GM23338 (cell line): ENCODE data around the gene SORCS3. TPM values are rescaled to one million over a fixed set of nuclear protein-coding genes. Genes with fewer than 3 reads are reported as not detected.

Experiments
- ATAC-seq: fragments of 200-7000 bp; cut with Tn5 transposase; 3 replicates; pipeline ENCODE4 v1.9.1; 2020
- DNase-seq: peaks from one replicate; pipeline ENCODE4 v3.0.0-alpha.2; 2015; ENCODE audit warnings: low spot score
- H2AFZ ChIP-seq: fragments of 200-600 bp; sonication (generic); 2 replicates; pipeline ENCODE4 v1.8.0; 2016; ENCODE audit warnings: antibody characterized with exemption, mild to moderate bottlenecking, moderate library complexity
- H3F3A ChIP-seq: fragments of 200-600 bp; sonication (generic); replicated peaks from 2 replicates; pipeline ENCODE4 v1.8.0; 2017; ENCODE audit warnings: antibody characterized with exemption, mixed run types, low read depth
- H3K27ac ChIP-seq: fragments of 200-600 bp; sonication (generic); 2 replicates; pipeline ENCODE4 v1.6.1; 2016; ENCODE audit warnings: low read depth
- H3K27me3 ChIP-seq: fragments of 200-600 bp; sonication (generic); 2 replicates; pipeline ENCODE4 v1.8.0; 2016; ENCODE audit warnings: mild to moderate bottlenecking, mixed run types, moderate library complexity; ENCODE audit not compliant: insufficient read depth
- H3K36me3 ChIP-seq: fragments of 200-600 bp; sonication (generic); 2 replicates; pipeline ENCODE4 v1.8.0; 2016; ENCODE audit warnings: mild to moderate bottlenecking; ENCODE audit not compliant: insufficient read depth
- H3K4me1 ChIP-seq: fragments of 200-600 bp; sonication (generic); 2 replicates; pipeline ENCODE4 v1.8.0; 2016; ENCODE audit warnings: mild to moderate bottlenecking, moderate library complexity; ENCODE audit not compliant: insufficient read depth
- H3K4me2 ChIP-seq: fragments of 200-600 bp; sonication (generic); 2 replicates; pipeline ENCODE4 v1.7.1; 2017; ENCODE audit warnings: mixed run types
- H3K4me3 ChIP-seq: fragments of 200-600 bp; sonication (generic); 2 replicates; pipeline ENCODE4 v1.6.1; 2016; ENCODE audit warnings: mixed run types
- H3K79me2 ChIP-seq: fragments of 200-600 bp; sonication (generic); replicated peaks from 2 replicates; pipeline ENCODE4 v1.8.0; 2017; ENCODE audit warnings: mild to moderate bottlenecking; ENCODE audit not compliant: insufficient read depth
- H3K9me2 ChIP-seq: fragments of 200-600 bp; sonication (generic); 2 replicates; pipeline ENCODE4 v1.8.0; 2017; ENCODE audit not compliant: insufficient read depth
- H4K20me1 ChIP-seq: fragments of 200-600 bp; sonication (generic); replicated peaks from 2 replicates; pipeline ENCODE4 v1.8.0; 2017; ENCODE audit warnings: mild to moderate bottlenecking; ENCODE audit not compliant: insufficient read depth
- H3K27ac Mint-ChIP-seq: 2 replicates; pipeline ENCODE4 v1.8.0; 2020; ENCODE audit warnings: inconsistent platforms, mild to moderate bottlenecking, moderate library complexity, mixed read lengths
- H3K27me3 Mint-ChIP-seq: 3 replicates; pipeline ENCODE4 v1.8.0; 2022; ENCODE audit warnings: low read depth, mild to moderate bottlenecking, moderate library complexity, mixed read lengths, inconsistent platforms; ENCODE audit not compliant: insufficient read depth, poor library complexity
- H3K36me3 Mint-ChIP-seq: 3 replicates; pipeline ENCODE4 v1.8.0; 2021; ENCODE audit warnings: low read depth, mild to moderate bottlenecking, inconsistent platforms, moderate library complexity, mixed read lengths
- H3K4me1 Mint-ChIP-seq: 3 replicates; pipeline ENCODE4 v1.8.0; 2020; ENCODE audit warnings: mild to moderate bottlenecking, inconsistent platforms, mixed read lengths
- H3K4me3 Mint-ChIP-seq: 3 replicates; pipeline ENCODE4 v1.8.0; 2021; ENCODE audit warnings: moderate library complexity, mild to moderate bottlenecking, inconsistent platforms, mixed read lengths
- H3K9me3 Mint-ChIP-seq: 3 replicates; pipeline ENCODE4 v1.8.0; 2020; ENCODE audit warnings: moderate library complexity, mild to moderate bottlenecking, inconsistent platforms, mixed read lengths
- ETS1 ChIP-seq: IDR thresholded peaks from 2 replicates; pipeline ENCODE4 v1.6.1; 2016; ENCODE audit warnings: antibody characterized with exemption
- EZH2 ChIP-seq: fragments of 200-600 bp; sonication (generic); IDR thresholded peaks from one replicate; pipeline ENCODE4 v1.8.0; 2017; ENCODE audit warnings: antibody characterized with exemption, mild to moderate bottlenecking, low read depth; ENCODE audit not compliant: unreplicated experiment
- EZH2phosphoT487 ChIP-seq: fragments of 200-600 bp; sonication (generic); IDR thresholded peaks from one replicate; pipeline ENCODE4 v1.8.1; 2018; ENCODE audit warnings: antibody characterized with exemption; ENCODE audit not compliant: unreplicated experiment
- JUNB ChIP-seq: IDR thresholded peaks from one replicate; pipeline ENCODE4 v1.6.1; 2016; ENCODE audit warnings: antibody characterized with exemption; ENCODE audit not compliant: unreplicated experiment
- NANOG ChIP-seq: IDR thresholded peaks from 2 replicates; pipeline ENCODE4 v1.6.1; 2016; ENCODE audit warnings: antibody characterized with exemption, borderline replicate concordance
- POLR2AphosphoS5 ChIP-seq: IDR thresholded peaks from 2 replicates; pipeline ENCODE4 v1.6.1; 2016; ENCODE audit warnings: antibody characterized with exemption, low read depth
- STAT1 ChIP-seq: IDR thresholded peaks from one replicate; pipeline ENCODE4 v1.6.1; 2016; ENCODE audit warnings: antibody characterized with exemption; ENCODE audit not compliant: unreplicated experiment
- ZNF114 ChIP-seq: fragments of 250-450 bp; sonication (Bioruptor Pico); IDR thresholded peaks from 2 replicates; pipeline ENCODE4 v1.5.0; 2020; ENCODE audit warnings: mild to moderate bottlenecking, moderate library complexity
- ZNF331 ChIP-seq: fragments of 250-450 bp; sonication (Bioruptor Pico); IDR thresholded peaks from 2 replicates; pipeline ENCODE4 v1.5.0; 2020; ENCODE audit warnings: low read depth, mild to moderate bottlenecking, moderate library complexity
- ZNF462 ChIP-seq: fragments of 250-450 bp; sonication (Bioruptor Pico); IDR thresholded peaks from 2 replicates; pipeline ENCODE4 v1.5.0; 2020; ENCODE audit warnings: mild to moderate bottlenecking, moderate library complexity
- polyA plus RNA-seq: library from polyadenylated mRNA; unstranded; fragments of >200 nt; fragmentation: Nextera tagmentation; extraction: Ambion mirVana; gene quantifications from 2 replicates; pipeline ENCODE4 v1.2.1, GENCODE V29; 2016
- total RNA-seq: library from RNA; depleted of rRNA; stranded (reverse); fragments of >200 nt; shearing (Covaris generic); gene quantifications from 2 replicates; pipeline ENCODE4 v1.2.3, GENCODE V29; 2014

The SORCS3 gene
- total and polyA plus RNA-seq, 2 experiments from 2014 or later = 0.37 to 1.4 TPM

GRCh38 chr10:104657457-104657856, 16.4 kb downstream of the SORCS3 start (continued):
- TF ChIP-seq ETS1 (no peak), EZH2phosphoT487 (no peak), ZNF331 (no peak), NANOG (no peak), POLR2AphosphoS5 (no peak), ZNF114 (CRISPR knock-in tag) (no peak)

GRCh38 chr10:104658067-104658466, 17.0 kb downstream of the SORCS3 start:
- Histone ChIP-seq H3K79me2 (no peaks in the 10 kb centered on the region), H3K9me2 (no peaks in the 10 kb centered on the region; the same call in 1 of the 2 replicates), H3K4me1 (peaks cover 9% of the 10 kb centered on the region; the same call in 1 of the 2 replicates), H3K4me3 (no peak overlapping the region), H2AFZ (no peak overlapping the region), H3F3A (no peaks in the 10 kb centered on the region), H3K27me3 (no peaks in the 10 kb centered on the region), H3K4me2 (no peak overlapping the region), H3K27ac (no peak overlapping the region), H4K20me1 (no peaks in the 10 kb centered on the region), H3K36me3 (no peaks in the 10 kb centered on the region)
- no peak for ATAC-seq
- H3K4me3 Mint-ChIP-seq = no peak overlapping the region
- no peak overlapping the region for H3K27ac Mint-ChIP-seq
- no peaks in the 10 kb centered on the region for H3K36me3 Mint-ChIP-seq
- no peak for TF ChIP-seq JUNB
- TF ChIP-seq ZNF331 = no peak
- TF ChIP-seq ZNF462 = no peak
- TF ChIP-seq ETS1 = no peak
- TF ChIP-seq NANOG = no peak
- no peak for TF ChIP-seq POLR2AphosphoS5
- no peak for TF ChIP-seq EZH2
- TF ChIP-seq ZNF114 (CRISPR knock-in tag) = no peak
- TF ChIP-seq STAT1 = no peak
- no peaks in the 10 kb centered on the region for H3K9me3 Mint-ChIP-seq
- H3K27me3 Mint-ChIP-seq = no peaks in the 10 kb centered on the region
- peaks cover 12% of the 10 kb centered on the region for H3K4me1 Mint-ChIP-seq
- no peak for DNase-seq
